Posterior cingulate gyrus (tissue), 11 donors: ENCODE data around the gene ONECUT3.

Source experiments
- DNase-seq, 10 donors: peaks; one replicate each; pipeline versions ENCODE4 v3.0.0 to v3.0.0-alpha.2; 2020 to 2021; ENCODE audit warnings: mixed read lengths in 3 of 10
- intact Hi-C: fragments of 100-400 bp; cut with DNase I; formaldehyde crosslinking; loops from one replicate; pipeline ENCODE4 v1.15.1; 2023

The ONECUT3 gene

DNA sequence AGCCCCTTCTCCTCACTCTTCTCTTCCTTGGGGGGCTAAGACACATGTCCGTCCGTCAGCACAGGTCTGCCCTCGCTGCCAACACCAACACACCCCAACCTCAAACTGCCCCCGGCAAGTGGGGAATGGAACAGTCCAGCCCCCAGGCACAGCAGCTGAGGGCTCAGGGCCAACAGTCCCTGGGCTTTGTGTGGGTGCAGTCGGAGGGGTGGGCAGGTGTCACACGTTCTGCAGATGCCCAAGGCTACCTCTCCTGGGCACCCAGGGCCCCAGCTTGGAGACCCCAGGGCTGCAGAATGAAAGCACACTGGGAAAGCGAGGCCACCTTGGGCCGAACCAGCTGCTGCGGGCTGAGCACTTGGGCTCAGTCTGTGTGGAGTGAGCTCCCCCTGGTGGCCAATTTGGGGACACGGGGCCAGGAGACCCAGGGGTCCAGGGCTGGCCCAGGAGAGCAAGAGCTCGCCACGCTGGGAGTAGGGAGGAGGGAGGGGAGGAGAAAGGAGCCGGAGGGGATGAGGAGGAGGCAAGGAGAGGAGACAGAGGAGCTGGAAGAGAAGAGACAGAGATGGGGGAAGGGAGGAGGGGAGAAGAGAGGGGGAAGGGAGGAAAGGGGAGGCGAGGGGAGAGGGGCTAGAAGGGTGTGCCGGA is 72.7 kb downstream of the ONECUT3 start:
- intact Hi-C loops, result loop anchor here (1.0 kb wide), 1 partner anchor 280 kb away; no protein-coding TSS in a partner anchor
- DNase-seq, result peak; percentile 58 to 96 (median 78)

DNA sequence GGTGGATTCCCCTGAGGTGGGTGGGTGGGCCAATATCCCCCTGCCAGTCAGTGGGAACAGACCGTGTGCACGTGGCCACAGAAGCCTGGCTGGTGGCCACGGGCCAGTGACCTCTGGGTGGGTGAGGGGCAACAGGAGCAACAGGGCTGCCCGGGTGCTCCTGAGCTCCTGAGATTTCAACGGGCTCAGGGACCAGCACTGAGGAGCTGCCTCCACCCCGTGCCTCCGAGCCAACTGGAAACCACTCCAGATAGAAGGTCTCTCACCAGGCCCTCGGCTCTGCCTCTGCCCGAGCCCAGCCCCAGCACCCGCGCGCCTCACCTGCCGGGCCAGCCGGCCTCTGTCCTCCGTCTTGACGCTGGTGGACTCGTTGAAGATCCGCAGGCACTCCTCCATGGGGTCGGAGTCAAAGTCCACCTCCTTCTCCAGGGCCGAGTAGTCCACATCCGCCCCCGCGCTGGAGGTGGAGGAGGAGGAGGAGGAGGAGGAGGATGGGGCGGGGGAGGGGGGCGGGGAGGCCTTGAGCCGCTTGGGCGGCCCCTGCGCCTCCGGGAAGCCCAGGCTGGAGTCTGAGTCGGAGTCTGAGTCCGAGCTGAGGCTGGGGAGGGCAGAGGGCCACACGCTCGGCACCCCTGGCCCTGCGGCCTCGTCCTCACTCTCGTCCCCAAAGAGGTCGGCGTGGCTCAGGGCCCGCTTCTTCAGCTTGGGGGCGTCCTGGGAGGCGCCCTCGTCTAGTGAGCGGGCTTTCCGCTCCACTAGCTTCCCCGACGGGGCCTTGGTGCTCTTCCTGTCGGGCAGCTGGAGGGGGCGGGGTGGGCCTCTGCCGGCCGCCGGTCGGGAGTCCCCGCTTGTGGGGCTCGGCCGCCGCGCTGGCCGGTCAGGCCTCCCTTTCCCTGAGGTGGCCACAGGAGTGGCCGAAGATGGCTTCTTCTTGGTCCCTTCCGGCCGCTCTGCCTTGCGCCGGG is 73.5 kb downstream of the ONECUT3 start:
- intact Hi-C loops, result loop anchor here (1.0 kb wide), 1 partner anchor 281 kb away; no protein-coding TSS in a partner anchor
- no peak for DNase-seq

DNA sequence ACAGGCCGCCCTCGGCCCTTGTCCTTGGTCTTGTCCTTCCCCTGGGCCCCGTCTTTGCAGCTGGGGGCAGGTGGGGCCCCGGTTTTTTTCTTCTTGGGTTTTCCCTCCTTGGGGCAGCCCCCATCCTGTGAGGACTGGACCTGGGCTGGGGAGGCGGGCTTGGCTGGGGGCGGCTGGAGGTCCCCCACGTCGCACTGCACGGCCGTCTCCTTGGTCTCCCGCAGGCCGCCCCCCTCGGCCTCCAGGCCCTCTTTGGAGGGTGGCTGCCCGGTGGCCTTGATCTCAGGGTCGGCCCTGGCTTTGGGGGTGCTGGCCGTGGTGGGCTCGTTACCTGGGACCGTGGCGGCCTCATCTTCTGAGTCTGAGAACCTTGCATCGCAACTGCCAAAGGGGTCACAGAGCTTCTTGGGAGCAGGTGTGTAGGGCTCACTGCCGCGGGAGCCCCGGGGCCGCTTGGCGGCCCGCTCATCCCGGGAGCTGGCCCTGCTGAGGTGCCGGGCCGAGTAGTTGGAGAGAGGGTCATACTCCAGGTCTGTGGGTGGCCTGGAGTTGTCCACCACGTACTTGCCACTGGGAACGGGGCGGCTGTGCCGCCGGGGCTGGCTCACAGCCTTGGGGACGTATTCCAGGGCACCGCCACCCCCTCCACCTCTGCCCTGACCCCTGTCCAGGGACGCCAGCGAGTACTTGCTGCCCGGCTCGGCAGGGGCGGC is 74.4 kb downstream of the ONECUT3 start:
- no peak for DNase-seq
- intact Hi-C loops, result no loop called here

DNA sequence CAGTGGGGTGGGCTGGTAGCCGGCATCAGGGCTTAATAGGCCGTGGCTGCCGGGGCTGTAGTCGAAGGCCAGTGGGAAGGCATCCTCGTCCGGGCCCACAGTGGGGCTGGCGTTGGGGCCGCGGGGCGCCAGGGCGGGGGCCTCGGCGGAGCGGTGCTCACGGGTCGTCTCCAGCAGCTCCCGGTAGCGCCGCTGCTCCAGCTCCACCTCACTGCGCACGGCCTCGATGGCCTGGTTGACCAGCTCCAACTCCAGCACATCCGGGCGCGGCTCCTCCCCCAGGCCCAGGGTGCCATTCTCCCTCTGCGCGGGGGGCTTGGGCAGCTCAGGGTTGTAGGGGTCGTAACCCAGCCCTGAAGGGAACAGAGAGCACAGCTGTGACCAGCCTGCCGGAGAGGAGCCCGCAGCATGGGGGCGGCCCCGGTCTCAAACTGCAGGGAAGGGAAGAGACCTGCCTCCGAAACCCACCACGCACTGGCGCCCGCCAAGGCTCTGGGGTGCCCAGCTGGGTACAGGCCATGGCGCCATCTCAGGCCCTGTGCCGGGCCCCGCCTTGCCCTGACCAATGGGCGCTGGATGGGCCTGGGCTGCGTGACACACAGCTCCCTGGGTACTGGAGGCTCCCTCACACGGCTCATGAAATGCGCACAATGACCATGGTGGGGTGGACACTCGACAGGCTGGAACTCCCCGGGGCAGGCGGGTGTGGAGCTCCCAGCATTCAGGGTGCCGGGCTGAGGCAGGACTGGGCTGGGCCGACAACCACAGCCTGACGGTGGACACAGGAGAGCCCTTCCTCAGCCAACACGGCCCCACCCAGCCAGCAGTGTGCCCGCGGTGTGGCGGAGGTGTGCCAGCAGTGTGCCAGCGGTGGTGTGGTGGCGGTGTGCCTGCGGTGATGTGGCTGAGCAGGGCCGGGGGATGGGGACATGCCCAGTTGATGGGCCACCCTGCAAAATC is 75.3 kb downstream of the ONECUT3 start:
- intact Hi-C loops, result no loop called here

DNA sequence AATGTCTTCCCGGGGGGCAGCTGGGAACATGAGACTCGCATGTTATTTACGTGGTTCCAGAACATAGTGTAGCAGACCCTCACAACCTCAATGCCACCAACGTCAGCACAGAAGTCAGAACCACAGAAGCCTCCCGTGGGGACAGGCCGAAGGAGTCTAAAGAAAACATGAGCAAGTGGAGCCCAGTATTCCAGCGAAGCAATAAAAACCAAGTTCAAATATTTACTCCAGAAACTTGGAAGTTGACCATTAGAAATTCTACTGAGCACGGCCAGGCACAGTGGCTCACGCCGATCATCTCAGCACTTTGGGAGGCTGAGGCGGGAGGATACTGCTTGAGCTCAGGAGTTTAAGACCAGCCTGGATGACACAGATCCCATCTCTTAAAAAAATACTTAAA is 76.7 kb downstream of the ONECUT3 start:
- no peak for DNase-seq
- intact Hi-C loops, result no loop called here

More for the DNA sequence above, 75.3 kb downstream of the ONECUT3 start:
- no peak for DNase-seq

DNA sequence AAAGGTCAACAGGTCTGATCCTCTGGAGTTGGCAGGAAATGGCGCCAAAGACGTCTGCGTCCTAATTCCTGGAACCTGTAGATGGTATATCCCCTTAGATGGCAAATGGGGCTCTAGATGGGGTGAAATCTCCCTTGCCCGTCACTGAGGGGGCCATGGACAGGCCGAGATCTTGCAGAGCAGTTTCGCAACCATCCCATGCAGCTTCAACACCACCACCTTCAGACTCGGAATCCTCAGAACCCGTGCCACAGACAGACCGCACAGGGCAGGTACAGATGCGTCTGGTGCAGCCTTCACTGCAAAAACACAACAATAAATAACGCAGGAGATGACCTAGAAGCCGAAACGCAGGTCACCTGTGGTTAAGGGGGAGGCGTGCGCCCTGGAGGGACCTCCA is 77.3 kb downstream of the ONECUT3 start:
- no peak for DNase-seq
- intact Hi-C loops, result no loop called here
